Erythroblast (primary cell): ENCODE data around the gene FRMD3.

Experiments used
- DNase-seq, 2 experiments: peaks; one replicate each; lab custom pipeline; 2025; lab: John Stamatoyannopoulos, UW
- GATA1 ChIP-seq: IDR thresholded peaks from 2 replicates; pipeline ENCODE4 v1.6.1; 2011; ENCODE audit warnings: low read depth, mild to moderate bottlenecking, control low read depth, low read length, moderate library complexity
- POLR2A ChIP-seq: IDR thresholded peaks from 2 replicates; pipeline ENCODE4 v1.6.1; 2011; ENCODE audit warnings: mild to moderate bottlenecking, low read length

FRMD3 gene

DNA sequence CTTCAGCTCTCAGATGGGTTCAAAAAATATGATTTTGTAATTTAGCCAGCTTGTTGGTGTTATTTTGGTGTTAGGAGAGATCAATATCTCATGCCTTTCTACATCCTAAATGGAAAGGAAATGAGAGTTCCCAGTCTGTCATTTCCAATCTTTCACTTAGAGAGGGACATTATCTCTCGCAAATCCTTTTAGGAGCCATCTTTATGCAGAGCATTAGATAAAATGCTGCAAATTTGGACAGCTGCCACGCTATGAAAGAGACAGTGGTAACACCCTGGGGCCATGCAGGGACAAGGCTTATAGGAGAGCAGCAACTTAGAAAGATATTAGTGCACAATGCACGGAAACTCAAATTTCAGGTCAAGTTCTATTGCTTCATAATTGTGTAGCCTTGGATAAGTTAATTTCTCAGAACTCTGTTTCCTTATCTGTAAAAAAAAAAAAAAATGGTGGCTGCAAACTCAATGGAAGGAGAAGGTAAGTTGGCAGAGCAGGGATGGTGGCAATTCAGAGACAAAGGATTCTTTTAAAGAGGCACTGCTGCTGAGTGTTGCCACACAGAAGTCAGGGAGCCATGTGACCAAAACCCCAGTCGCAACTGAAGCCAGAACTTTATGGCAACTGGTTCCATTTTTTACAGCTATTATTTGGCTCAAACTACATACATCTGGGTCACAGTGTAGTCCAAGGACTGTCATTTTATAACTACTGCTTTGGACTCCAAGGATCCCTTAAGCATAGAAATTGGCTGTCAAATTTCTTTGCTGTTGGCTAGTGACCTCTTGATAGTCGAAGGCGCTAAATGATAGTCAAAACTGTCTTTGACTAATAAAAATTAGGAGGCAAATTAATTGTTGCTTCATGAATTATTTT is 210.2 kb downstream of the FRMD3 start:
- peak in 1 of 2 experiments; percentile 2 for DNase-seq
- TF ChIP-seq POLR2A (no peak), GATA1 (no peak)

DNA sequence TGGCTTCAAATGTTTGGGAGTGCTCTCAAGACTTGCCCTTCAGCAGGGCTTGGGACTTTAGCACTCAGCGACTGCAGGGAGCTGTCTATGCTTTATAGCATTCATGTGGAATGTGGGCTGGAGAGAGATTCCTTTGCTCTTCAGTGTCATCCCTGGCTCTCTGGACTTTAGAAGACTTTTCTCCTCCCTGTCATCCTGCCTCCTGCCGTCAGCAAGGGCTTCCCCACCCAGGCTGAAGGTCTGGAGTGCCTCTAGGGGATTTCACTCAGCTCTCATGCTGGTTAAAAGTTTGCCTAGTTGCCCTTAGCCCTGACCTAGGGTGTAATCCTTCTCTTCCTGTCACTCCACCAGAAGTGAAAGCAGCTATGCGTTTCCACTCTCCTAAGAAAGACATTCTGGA is 210.9 kb downstream of the FRMD3 start:
- no peak for DNase-seq
- TF ChIP-seq POLR2A = no peak

DNA sequence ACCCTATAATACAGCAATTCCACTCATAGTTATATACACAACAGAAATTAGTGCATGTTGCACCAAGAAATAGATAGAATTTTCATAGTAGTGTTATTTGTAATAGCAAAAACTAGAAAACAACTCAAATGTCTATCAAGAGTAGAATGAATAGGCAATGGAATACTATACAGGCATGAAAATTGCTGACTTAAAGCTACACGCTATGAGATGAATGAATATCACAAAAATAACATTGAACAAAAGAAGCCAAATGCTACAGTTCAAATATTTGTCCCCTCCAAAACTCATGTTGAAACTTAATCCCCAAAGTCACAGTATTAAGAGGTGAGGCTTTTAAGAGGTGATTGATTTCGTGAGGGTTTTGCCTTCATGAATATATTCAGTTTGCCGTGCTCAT is 215.1 kb downstream of the FRMD3 start:
- TF ChIP-seq GATA1 (no peak), POLR2A (no peak)
- DNase-seq = no peak

DNA sequence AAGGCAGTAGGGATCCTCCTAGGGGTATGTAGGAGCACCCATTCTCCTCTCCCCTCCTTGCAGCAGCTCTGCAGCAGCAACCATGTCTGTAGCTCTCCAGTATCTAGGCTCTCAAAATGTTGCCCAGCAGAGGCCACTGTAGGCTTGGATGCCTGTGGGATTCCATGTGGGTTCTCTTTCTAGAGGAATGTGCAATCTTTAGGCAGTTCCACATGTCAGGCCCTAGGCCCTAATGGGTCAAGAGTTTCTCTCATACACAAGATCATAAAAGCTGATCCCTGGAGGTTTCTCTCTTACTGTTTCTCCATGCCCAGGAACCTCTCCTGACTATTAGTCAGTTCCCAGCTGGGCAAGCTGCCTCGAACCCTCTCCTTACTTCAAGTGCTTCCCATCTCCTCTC is 215.8 kb downstream of the FRMD3 start:
- no peak for DNase-seq
- TF ChIP-seq GATA1 = no peak
- no peak for TF ChIP-seq POLR2A

DNA sequence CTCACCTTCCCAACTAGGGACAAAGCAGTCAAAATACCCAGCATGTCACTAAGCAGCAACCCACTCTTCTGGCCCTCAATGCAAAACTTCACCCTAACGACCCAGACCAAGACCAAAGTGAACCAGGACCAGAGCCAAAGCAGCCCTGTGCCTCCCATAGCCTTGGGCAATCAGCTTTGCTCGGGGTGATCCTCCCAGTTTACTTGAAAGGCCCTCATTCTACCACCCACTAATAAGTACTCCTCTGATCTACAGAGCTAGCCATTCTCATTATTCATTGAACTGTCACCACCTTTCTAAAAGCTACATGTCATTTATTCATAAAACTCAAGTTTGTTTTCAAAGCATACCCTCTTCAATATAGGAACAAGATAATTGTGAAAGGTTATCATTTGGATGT is 221.0 kb downstream of the FRMD3 start:
- no peak for DNase-seq
- no peak for TF ChIP-seq GATA1

DNA sequence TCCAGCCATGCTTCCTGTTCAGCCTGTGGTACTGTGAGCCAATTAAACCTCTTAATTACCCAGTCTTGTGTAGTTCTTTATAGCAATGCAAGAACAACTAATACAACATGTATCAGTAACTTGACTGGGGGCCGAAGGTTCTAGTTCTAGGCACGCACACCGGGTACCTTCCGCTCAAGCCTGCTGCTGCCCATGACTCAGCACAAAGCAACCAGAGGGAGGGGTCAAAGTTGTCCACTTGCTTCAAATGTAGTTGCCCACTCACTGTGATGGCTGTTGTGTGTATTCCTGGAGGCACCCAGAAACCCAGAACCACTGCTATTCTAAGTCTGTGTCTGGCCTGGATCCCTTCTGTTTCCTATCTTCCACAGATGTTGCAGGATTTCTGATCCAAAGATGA is 222.6 kb downstream of the FRMD3 start:
- TF ChIP-seq GATA1 (no peak), POLR2A (no peak)
- DNase-seq = no peak

DNA sequence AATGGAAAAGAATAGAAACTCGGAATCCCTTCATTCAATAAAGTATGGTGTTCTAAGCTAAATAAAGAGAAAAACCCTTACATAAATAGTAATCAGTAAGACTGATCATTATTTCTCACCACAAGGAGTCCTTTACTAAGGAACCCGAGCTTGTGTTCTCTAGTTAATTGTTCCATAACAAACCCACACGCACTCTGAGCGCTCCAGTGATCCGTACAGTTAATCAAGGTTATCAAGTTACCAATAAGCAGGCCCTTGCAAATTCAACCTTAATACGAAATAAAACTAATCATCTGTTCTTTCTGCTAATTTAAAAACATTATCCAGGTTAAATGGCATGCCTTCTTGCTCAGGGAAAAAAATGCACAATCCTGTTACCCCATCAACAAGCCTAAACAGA is 224.4 kb downstream of the FRMD3 start:
- TF ChIP-seq GATA1 (no peak), POLR2A (no peak)

DNA sequence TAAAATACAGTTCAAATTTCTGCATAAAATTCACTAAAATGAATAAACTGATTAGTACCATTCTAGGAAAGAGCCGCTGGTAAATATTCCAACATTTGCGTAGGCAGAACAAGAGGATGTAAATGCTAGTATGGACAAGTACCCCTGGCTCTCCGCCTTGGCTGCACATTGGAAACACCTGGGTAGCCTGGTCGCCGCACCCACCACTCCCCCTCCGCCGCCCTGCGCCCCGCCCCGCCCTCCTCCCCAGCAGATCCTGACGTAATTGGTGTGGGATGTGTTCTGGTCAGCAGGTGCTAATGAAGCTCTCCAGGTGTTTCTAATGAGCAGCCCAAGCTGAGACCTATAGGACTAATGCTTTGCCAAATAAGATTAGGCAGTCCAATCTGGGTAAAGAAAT is 225.7 kb downstream of the FRMD3 start:
- no peak for TF ChIP-seq GATA1
- TF ChIP-seq POLR2A = no peak
- no peak for DNase-seq

More for the DNA sequence above, 224.4 kb downstream of the FRMD3 start:
- no peak for DNase-seq

DNA sequence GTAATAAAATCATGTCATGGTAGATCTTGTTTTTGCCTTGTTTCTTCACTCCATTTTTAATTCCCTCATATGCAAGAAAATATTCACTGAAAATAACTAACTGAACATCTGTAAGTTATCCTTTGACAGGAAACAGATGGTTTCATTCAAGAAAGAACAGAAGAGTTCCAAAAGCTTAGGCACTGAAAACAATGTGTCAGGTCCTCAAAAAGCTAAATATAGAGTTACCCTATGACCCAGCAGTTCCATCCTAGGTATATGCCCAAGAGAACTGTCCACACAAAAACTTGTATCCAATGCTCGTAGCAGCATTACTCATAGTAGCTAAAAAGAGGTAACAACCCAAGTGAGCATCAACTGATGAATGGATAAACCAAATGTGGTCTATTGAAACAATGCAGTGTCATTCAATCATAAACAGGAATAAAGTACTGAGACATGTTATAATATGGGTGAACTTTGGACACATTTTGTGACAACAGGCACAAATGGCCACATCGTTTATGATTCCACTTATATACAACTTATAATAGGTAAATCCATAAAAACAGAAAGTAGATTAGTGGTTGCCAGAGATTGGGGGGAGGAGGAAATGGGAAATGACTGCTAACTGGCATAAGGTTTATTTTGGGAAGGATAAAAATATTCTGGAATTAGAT is 231.0 kb downstream of the FRMD3 start:
- no peak for DNase-seq
- TF ChIP-seq POLR2A (no peak), GATA1 (no peak)

DNA sequence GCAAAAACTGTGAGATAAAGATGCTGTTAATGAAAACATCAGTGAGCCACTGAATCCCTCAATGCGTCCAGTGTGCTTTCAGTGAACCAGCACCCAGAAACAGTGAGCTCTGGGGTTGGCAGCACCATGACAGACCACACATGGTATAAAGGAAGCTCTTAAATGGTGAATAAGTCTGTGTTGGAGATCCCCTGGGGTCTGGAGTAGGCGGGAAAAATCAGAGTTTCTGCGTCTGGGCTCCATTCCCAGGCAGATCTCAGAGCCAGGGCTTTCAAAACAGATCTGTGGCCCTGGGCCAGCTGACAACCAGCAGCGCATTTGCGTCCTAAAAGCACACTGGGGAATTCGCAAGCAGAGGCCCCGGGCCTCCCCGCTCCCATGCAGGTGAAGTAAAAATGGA is 233.5 kb downstream of the FRMD3 start:
- TF ChIP-seq POLR2A = no peak
- TF ChIP-seq GATA1 = no peak
- DNase-seq = no peak

DNA sequence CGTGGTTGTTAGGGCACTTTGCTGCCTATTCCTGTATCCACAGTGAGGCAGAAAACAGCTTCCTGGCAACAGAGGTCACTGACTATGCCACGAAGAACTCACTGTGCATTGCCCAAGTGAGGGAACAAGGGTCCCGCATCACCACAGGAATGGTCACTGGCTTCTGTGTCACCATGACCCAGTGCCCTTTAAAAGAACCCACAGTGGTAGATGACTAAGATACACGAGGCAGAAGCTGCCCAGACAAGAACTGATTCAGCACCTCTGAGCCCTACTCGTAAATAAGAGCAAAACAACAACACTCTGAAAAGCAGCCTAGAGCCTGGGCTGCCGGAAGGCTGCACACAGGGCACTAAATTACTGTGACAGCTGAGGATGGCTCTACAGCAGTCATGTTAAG is 238.6 kb downstream of the FRMD3 start:
- no peak for DNase-seq

DNA sequence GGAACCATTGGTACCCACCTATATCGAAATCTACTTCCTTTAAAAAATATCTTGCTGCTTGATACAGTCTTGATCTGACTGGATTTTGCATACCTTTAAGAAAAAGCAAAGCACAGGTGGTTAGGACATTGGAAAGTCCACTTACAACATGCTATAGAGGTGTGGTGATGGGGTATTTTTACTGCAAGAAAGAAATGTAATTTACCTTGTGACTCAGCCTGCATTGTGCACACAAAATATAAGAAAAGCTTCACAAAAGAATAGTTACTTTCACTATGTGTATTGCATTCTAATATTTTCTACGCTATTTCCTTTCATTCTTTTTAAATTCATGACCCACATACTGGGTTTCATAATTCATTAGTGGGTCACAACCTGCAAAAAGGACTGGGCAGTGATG is 239.1 kb downstream of the FRMD3 start:
- DNase-seq = no peak
- TF ChIP-seq POLR2A = no peak
- TF ChIP-seq GATA1 = no peak

More for the DNA sequence above, 238.6 kb downstream of the FRMD3 start:
- TF ChIP-seq GATA1 (no peak), POLR2A (no peak)

DNA sequence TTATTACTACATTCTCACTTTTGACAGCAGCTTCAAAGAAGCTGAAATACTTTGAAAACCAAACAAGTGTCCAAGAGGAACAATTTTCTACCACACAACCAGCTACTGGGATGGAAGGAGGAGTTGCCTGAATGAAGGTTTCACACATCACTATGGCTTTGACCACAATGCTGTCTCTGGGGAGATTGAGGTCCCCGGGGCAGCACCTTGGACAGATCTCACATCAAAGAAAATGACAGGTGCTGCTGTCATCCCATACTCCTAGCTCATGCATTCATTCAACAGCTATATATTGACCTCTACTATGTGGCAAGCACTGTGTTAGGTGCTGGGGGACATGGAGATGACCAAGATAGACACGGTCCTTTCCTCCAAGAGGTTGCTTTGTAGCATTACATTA is 242.1 kb downstream of the FRMD3 start:
- no peak for DNase-seq
- TF ChIP-seq POLR2A = no peak
- no peak for TF ChIP-seq GATA1

DNA sequence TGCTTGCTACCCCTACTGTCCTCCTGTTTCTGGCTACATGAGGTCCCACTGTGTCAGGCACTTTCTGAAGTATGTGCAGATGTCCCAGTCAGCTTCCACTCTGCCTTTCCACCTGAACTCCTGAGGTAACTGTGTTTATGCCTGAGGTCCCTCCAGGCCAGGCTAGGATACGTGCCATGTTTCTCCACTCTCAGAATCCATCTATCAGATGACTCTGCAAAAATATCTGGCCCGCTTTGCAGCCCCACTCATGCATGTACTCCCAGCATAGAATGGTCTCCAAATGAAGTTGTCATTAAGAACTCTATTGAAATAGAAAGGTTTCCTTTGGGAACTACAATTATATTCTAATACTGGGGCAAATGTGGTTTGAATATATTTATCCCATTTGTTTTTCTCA is 243.4 kb downstream of the FRMD3 start:
- TF ChIP-seq GATA1 = no peak
- TF ChIP-seq POLR2A = no peak
- no peak for DNase-seq
